GM18508 (cell line): ENCODE data around the gene IRAK3.
A peak's percentile ranks its signal among the peaks of the same experiment; 100 is the strongest.
"Not testable (repeated sequence)": the region's sequence is repeated elsewhere in the genome, so short reads cannot be mapped to it uniquely, and the experiment has no call there.

Source experiments
- ATAC-seq: cut with Tn5 transposase; IDR thresholded peaks from one replicate; pipeline ENCODE4 v1.9.1; 2021; ENCODE audit warnings: moderate number of reproducible peaks; ENCODE audit not compliant: insufficient read depth, unreplicated experiment

The IRAK3 gene

GRCh38 chr12:66203820-66204219, 14.8 kb downstream of the IRAK3 start:
- no peak for ATAC-seq

- ATAC-seq, result no peak
Measured at GRCh38 chr12:66206141-66206540, 17.1 kb downstream of the IRAK3 start.

- ATAC-seq, result no peak
Measured at GRCh38 chr12:66210840-66211239, 21.8 kb downstream of the IRAK3 start.

GRCh38 chr12:66211573-66211972, 22.6 kb downstream of the IRAK3 start:
- not testable (repeated sequence) for ATAC-seq

GRCh38 chr12:66213011-66213410, 24.0 kb downstream of the IRAK3 start:
- ATAC-seq, result not testable (repeated sequence)

GRCh38 chr12:66217342-66217917, 28.4 kb downstream of the IRAK3 start:
- no peak for ATAC-seq

- no peak for ATAC-seq
Measured at GRCh38 chr12:66228462-66228861, 39.4 kb downstream of the IRAK3 start.

- ATAC-seq, result peak; percentile 62
Measured at GRCh38 chr12:66232263-66232662, 43.2 kb downstream of the IRAK3 start.

- peak; percentile 85 for ATAC-seq
Measured at GRCh38 chr12:66234037-66234693, 45.2 kb downstream of the IRAK3 start.

GRCh38 chr12:66234773-66235625, 46.0 kb downstream of the IRAK3 start:
- not testable (repeated sequence) for ATAC-seq

GRCh38 chr12:66235626-66236281, 46.7 kb downstream of the IRAK3 start:
- ATAC-seq, result no peak

GRCh38 chr12:66236282-66236675, 47.3 kb downstream of the IRAK3 start:
- not testable (repeated sequence) for ATAC-seq

- no peak for ATAC-seq
Measured at GRCh38 chr12:66236969-66237368, 48.0 kb downstream of the IRAK3 start.

GRCh38 chr12:66237505-66238175, 48.6 kb downstream of the IRAK3 start:
- ATAC-seq, result no peak

GRCh38 chr12:66239295-66239694, 50.3 kb downstream of the IRAK3 start:
- no peak for ATAC-seq

- no peak for ATAC-seq
Measured at GRCh38 chr12:66240096-66240820, 51.2 kb downstream of the IRAK3 start.

- ATAC-seq, result no peak
Measured at GRCh38 chr12:66241061-66242043, 52.3 kb downstream of the IRAK3 start.

- ATAC-seq, result no peak
Measured at GRCh38 chr12:66242311-66242710, 53.3 kb downstream of the IRAK3 start.
